SK-N-SH treated with all-trans-retinoic acid at 6 μM for 48 hours (cell line): ENCODE results near the gene RBM34.

Source experiments
- CSDC2 ChIP-seq: fragments of 250-450 bp; sonication (Bioruptor Pico); IDR thresholded peaks from 2 replicates; pipeline ENCODE4 v1.5.0; 2020; ENCODE audit warnings: mild to moderate bottlenecking, moderate library complexity
- GLIS3 ChIP-seq: fragments of 250-450 bp; sonication (Bioruptor Pico); IDR thresholded peaks from 2 replicates; pipeline ENCODE4 v1.5.0; 2020; ENCODE audit warnings: mild to moderate bottlenecking, moderate library complexity
- RARB ChIP-seq: fragments of 250-450 bp; sonication (Bioruptor Pico); IDR thresholded peaks from 2 replicates; pipeline ENCODE4 v1.8.0; 2021; ENCODE audit warnings: mild to moderate bottlenecking, moderate library complexity
- SNAI2 ChIP-seq: fragments of 250-450 bp; sonication (Bioruptor Pico); IDR thresholded peaks from 2 replicates; pipeline ENCODE4 v1.5.0; 2020; ENCODE audit warnings: mild to moderate bottlenecking, moderate library complexity
- TOX ChIP-seq: fragments of 250-450 bp; sonication (Bioruptor Pico); IDR thresholded peaks from 2 replicates; pipeline ENCODE4 v1.8.0; 2021; ENCODE audit warnings: mild to moderate bottlenecking, moderate library complexity, borderline replicate concordance
- ZNF565 ChIP-seq: fragments of 450-650 bp; formaldehyde crosslinking; conservative IDR thresholded peaks from 2 replicates; pipeline ENCODE4 v1.5.0; 2020; ENCODE audit warnings: low read depth, mild to moderate bottlenecking, moderate library complexity
- ZNF8 ChIP-seq: fragments of 450-650 bp; formaldehyde crosslinking; IDR thresholded peaks from 2 replicates; pipeline ENCODE4 v1.5.0; 2020; ENCODE audit warnings: mild to moderate bottlenecking, moderate library complexity
- TF ChIP-seq, protein P1 (sequence below): fragments of 250-450 bp; sonication (Bioruptor Pico); IDR thresholded peaks from 2 replicates; pipeline ENCODE4 v1.8.0; 2020; ENCODE audit warnings: mild to moderate bottlenecking, moderate library complexity, borderline replicate concordance
- TF ChIP-seq, protein P2 (sequence below): fragments of 250-450 bp; sonication (Bioruptor Pico); IDR thresholded peaks from 2 replicates; pipeline ENCODE4 v1.5.1; 2020; ENCODE audit warnings: low read depth, mild to moderate bottlenecking, moderate library complexity
- TF ChIP-seq, protein P3 (sequence below): fragments of 250-450 bp; sonication (Bioruptor Pico); IDR thresholded peaks from 2 replicates; pipeline ENCODE4 v1.5.0; 2020; ENCODE audit warnings: mild to moderate bottlenecking, moderate library complexity

DNA sequence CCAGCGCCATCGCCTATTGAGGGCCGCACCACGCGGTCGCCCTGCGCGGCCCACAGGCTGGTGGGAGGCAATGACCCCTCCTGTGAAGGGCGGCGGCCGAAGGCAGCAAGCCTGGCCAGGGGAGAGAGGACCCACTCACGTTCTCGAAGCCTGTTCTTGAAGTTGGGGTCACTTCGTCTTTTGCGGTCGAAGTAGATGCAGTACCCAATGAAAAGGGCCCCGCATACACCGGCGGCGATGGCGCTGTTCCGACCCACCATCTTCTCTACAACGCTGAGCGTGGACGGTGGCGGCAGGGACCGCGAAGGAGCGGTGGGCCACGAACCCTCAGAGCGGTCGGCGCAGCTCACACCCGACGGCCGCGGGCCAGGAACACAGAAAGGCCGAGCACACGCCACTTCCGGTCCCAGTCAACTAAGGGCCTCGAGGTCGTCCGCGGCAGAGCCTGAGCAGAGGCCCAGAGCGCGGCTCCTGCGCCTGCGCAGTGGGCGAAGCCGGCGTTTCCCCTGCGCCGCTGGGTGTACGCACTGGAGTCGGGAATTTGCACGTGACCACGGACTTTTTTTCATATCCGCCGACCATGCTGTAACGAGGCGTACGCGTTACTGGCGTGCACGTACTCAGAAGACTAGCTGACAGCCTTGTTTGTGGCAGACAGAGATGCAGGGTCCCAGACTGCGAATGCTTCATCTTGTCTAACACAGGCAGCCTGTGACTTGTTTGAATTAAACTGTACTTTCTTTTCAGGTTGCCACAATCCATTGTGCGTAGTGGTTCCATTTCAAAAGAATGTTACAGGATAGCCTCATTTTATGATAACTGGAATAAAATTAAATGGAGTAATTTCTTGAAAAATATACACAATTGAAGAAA is 32.4 kb downstream of the RBM34 start, which contains the start of gene TOMM20:
- TF ChIP-seq GLIS3 (CRISPR knock-in tag) = no peak
- TF ChIP-seq TOX (CRISPR knock-in tag) = no peak
- TF ChIP-seq, protein P1, sequence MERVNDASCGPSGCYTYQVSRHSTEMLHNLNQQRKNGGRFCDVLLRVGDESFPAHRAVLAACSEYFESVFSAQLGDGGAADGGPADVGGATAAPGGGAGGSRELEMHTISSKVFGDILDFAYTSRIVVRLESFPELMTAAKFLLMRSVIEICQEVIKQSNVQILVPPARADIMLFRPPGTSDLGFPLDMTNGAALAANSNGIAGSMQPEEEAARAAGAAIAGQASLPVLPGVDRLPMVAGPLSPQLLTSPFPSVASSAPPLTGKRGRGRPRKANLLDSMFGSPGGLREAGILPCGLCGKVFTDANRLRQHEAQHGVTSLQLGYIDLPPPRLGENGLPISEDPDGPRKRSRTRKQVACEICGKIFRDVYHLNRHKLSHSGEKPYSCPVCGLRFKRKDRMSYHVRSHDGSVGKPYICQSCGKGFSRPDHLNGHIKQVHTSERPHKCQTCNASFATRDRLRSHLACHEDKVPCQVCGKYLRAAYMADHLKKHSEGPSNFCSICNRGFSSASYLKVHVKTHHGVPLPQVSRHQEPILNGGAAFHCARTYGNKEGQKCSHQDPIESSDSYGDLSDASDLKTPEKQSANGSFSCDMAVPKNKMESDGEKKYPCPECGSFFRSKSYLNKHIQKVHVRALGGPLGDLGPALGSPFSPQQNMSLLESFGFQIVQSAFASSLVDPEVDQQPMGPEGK (CRISPR knock-in tag) = no peak
- TF ChIP-seq, protein P2, sequence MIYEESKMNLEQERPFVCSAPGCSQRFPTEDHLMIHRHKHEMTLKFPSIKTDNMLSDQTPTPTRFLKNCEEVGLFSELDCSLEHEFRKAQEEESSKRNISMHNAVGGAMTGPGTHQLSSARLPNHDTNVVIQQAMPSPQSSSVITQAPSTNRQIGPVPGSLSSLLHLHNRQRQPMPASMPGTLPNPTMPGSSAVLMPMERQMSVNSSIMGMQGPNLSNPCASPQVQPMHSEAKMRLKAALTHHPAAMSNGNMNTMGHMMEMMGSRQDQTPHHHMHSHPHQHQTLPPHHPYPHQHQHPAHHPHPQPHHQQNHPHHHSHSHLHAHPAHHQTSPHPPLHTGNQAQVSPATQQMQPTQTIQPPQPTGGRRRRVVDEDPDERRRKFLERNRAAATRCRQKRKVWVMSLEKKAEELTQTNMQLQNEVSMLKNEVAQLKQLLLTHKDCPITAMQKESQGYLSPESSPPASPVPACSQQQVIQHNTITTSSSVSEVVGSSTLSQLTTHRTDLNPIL (CRISPR knock-in tag) = no peak
- TF ChIP-seq CSDC2 (CRISPR knock-in tag) = no peak
- TF ChIP-seq ZNF565 (CRISPR knock-in tag) = no peak
- TF ChIP-seq ZNF8 = no peak
- TF ChIP-seq RARB (CRISPR knock-in tag) = no peak
- TF ChIP-seq SNAI2 (CRISPR knock-in tag) = no peak
- TF ChIP-seq, protein P3, sequence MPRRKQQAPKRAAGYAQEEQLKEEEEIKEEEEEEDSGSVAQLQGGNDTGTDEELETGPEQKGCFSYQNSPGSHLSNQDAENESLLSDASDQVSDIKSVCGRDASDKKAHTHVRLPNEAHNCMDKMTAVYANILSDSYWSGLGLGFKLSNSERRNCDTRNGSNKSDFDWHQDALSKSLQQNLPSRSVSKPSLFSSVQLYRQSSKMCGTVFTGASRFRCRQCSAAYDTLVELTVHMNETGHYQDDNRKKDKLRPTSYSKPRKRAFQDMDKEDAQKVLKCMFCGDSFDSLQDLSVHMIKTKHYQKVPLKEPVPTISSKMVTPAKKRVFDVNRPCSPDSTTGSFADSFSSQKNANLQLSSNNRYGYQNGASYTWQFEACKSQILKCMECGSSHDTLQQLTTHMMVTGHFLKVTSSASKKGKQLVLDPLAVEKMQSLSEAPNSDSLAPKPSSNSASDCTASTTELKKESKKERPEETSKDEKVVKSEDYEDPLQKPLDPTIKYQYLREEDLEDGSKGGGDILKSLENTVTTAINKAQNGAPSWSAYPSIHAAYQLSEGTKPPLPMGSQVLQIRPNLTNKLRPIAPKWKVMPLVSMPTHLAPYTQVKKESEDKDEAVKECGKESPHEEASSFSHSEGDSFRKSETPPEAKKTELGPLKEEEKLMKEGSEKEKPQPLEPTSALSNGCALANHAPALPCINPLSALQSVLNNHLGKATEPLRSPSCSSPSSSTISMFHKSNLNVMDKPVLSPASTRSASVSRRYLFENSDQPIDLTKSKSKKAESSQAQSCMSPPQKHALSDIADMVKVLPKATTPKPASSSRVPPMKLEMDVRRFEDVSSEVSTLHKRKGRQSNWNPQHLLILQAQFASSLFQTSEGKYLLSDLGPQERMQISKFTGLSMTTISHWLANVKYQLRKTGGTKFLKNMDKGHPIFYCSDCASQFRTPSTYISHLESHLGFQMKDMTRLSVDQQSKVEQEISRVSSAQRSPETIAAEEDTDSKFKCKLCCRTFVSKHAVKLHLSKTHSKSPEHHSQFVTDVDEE (CRISPR knock-in tag) = no peak
